Mesenchymal stem cell (in vitro differentiated cells and primary cell): Measurements from ENCODE around the gene ZHX3.

Experiments used
- DNase-seq: peaks from one replicate; pipeline ENCODE4 v3.0.0-alpha.2; 2013
- H2AFZ ChIP-seq: one replicate; pipeline ENCODE4 v1.6.1; 2013; ENCODE audit warnings: low read depth, mild to moderate bottlenecking, control low read depth, inconsistent platforms, low read length, moderate library complexity
- H2AK5ac ChIP-seq: 2 replicates; pipeline ENCODE4 v1.6.1; 2013; ENCODE audit warnings: low read length, moderate library complexity, mild to moderate bottlenecking, inconsistent platforms; ENCODE audit not compliant: severe bottlenecking
- H2BK120ac ChIP-seq: one replicate; pipeline ENCODE4 v1.6.1; 2013; ENCODE audit warnings: low read depth, mild to moderate bottlenecking, inconsistent platforms, low read length, moderate library complexity
- H2BK12ac ChIP-seq, 2 experiments: one replicate each; pipeline ENCODE4 v1.6.1; 2013; ENCODE audit warnings: inconsistent platforms in 2 of 2, low read length in 2 of 2, mild to moderate bottlenecking in 2 of 2, moderate library complexity in 2 of 2, control low read depth in 1 of 2
- H2BK15ac ChIP-seq: one replicate; pipeline ENCODE4 v1.6.1; 2013; ENCODE audit warnings: mild to moderate bottlenecking, low read depth, inconsistent platforms; ENCODE audit not compliant: poor library complexity, severe bottlenecking
- H2BK5ac ChIP-seq: 2 replicates; pipeline ENCODE4 v1.6.1; 2013; ENCODE audit warnings: low read depth, mild to moderate bottlenecking, low read length, control low read depth, inconsistent platforms; ENCODE audit not compliant: poor library complexity, severe bottlenecking
- H3K14ac ChIP-seq, 2 experiments: one replicate each; pipeline ENCODE4 v1.6.1; 2013; ENCODE audit warnings: inconsistent platforms in 2 of 2, low read length in 2 of 2, control low read depth in 1 of 2, mild to moderate bottlenecking in 1 of 2, moderate library complexity in 1 of 2
- H3K18ac ChIP-seq, 2 experiments: one replicate each; pipeline ENCODE4 v1.6.1; 2013; ENCODE audit warnings: inconsistent platforms in 2 of 2, low read length in 2 of 2, control low read depth in 1 of 2, low read depth in 1 of 2, mild to moderate bottlenecking in 1 of 2
- H3K23ac ChIP-seq, 2 experiments: one replicate each; pipeline ENCODE4 v1.6.1; 2013; ENCODE audit warnings: inconsistent platforms in 2 of 2, low read length in 2 of 2, mild to moderate bottlenecking in 2 of 2, moderate library complexity in 2 of 2, control low read depth in 1 of 2
- H3K27ac ChIP-seq: 2 replicates; pipeline ENCODE4 v1.5.1; 2013; ENCODE audit warnings: mild to moderate bottlenecking, moderate library complexity, low read length, control low read depth, inconsistent platforms; ENCODE audit not compliant: poor library complexity, severe bottlenecking
- H3K27me3 ChIP-seq, 2 experiments: 2 replicates each; pipeline versions ENCODE4 v1.6.1 to v1.7.0; 2013; ENCODE audit warnings: low read length in 2 of 2, mild to moderate bottlenecking in 2 of 2, moderate library complexity in 2 of 2, control low read depth in 1 of 2, inconsistent platforms in 1 of 2; ENCODE audit not compliant: control insufficient read depth in 1 of 2, insufficient read depth in 1 of 2
- H3K36me3 ChIP-seq, 2 experiments: 2 replicates each; pipeline versions ENCODE4 v1.6.1 to v1.7.0; 2013; ENCODE audit warnings: low read length in 2 of 2, control low read depth in 1 of 2, inconsistent platforms in 1 of 2, low read depth in 1 of 2, mild to moderate bottlenecking in 1 of 2; ENCODE audit not compliant: insufficient read depth in 2 of 2, control insufficient read depth in 1 of 2
- H3K4ac ChIP-seq, 2 experiments: one replicate each; pipeline ENCODE4 v1.6.1; 2013; ENCODE audit warnings: inconsistent platforms in 2 of 2, low read length in 2 of 2, mild to moderate bottlenecking in 2 of 2, moderate library complexity in 2 of 2, control low read depth in 1 of 2, low read depth in 1 of 2
- H3K4me1 ChIP-seq: 2 replicates; pipeline ENCODE4 v1.6.1; 2013; ENCODE audit warnings: low read depth, low read length, control low read depth; ENCODE audit not compliant: control insufficient read depth, insufficient read depth
- H3K4me2 ChIP-seq: 2 replicates; pipeline ENCODE4 v1.6.1; 2013; ENCODE audit warnings: low read length, mild to moderate bottlenecking, inconsistent platforms; ENCODE audit not compliant: poor library complexity, severe bottlenecking
- H3K4me3 ChIP-seq, 2 experiments: 2 replicates each; pipeline versions ENCODE4 v1.5.1 to v1.7.0; 2013; ENCODE audit warnings: low read length in 2 of 2, mild to moderate bottlenecking in 2 of 2, control low read depth in 1 of 2, low read depth in 1 of 2; ENCODE audit not compliant: insufficient read depth in 1 of 2
- H3K79me1 ChIP-seq: replicated peaks from 2 replicates; pipeline ENCODE4 v1.6.1; 2013; ENCODE audit warnings: mild to moderate bottlenecking, control low read depth, low read length, inconsistent platforms; ENCODE audit not compliant: poor library complexity, severe bottlenecking
- H3K9ac ChIP-seq: 2 replicates; pipeline ENCODE4 v1.7.0; 2013; ENCODE audit warnings: mild to moderate bottlenecking, low read length, moderate library complexity
- H3K9me3 ChIP-seq: 2 replicates; pipeline ENCODE4 v1.7.0; 2013; ENCODE audit warnings: mild to moderate bottlenecking, low read length; ENCODE audit not compliant: control insufficient read depth
- H4K8ac ChIP-seq: one replicate; pipeline ENCODE4 v1.6.1; 2013; ENCODE audit warnings: inconsistent platforms, mild to moderate bottlenecking, low read length, moderate library complexity
- H4K91ac ChIP-seq: one replicate; pipeline ENCODE4 v1.6.1; 2013; ENCODE audit warnings: mild to moderate bottlenecking, low read length, inconsistent platforms
- WGBS: methylation state at CpG from one replicate; pipeline ENCODE4 v1.1.7; 2013; ENCODE audit warnings: mixed read lengths; 5-methylcytosine and 5-hydroxymethylcytosine counted together

The ZHX3 gene

GRCh38 chr20:41161886-41162285 lies 155.6 kb downstream of the ZHX3 start:
- no peak overlapping the region for H3K9ac ChIP-seq
- peaks cover 63 to 73% of the 10 kb centered on the region in 2 experiments for H3K36me3 ChIP-seq
- no peaks in the 10 kb centered on the region for H3K9me3 ChIP-seq
- H3K18ac ChIP-seq: no peak overlapping the region
- no peak overlapping the region for H3K27ac ChIP-seq
- no peak overlapping the region for H2AFZ ChIP-seq
- H3K4me1 ChIP-seq: peaks cover 8% of the 10 kb centered on the region
- no CpG with 5 or more reads among the region's 1 CpG for WGBS
- no peak overlapping the region for H4K91ac ChIP-seq
- no peak for DNase-seq
- no peak overlapping the region for H4K8ac ChIP-seq
- no peak overlapping the region for H2BK120ac ChIP-seq
- H3K4me2 ChIP-seq: no peak overlapping the region
- no peak overlapping the region for H2AK5ac ChIP-seq
- H2BK12ac ChIP-seq: no peak overlapping the region
- no peak overlapping the region for H3K4ac ChIP-seq
- no peaks in the 10 kb centered on the region for H3K27me3 ChIP-seq
- H3K14ac ChIP-seq: no peak overlapping the region
- H3K4me3 ChIP-seq: no peak overlapping the region
- no peak overlapping the region for H3K23ac ChIP-seq
- H2BK15ac ChIP-seq: no peak overlapping the region
- H2BK5ac ChIP-seq: no peak overlapping the region
- H3K79me1 ChIP-seq: peaks cover 62% of the 10 kb centered on the region

- Histone ChIP-seq H3K14ac (no peak overlapping the region), H3K9me3 (no peaks in the 10 kb centered on the region), H3K9ac (no peak overlapping the region), H3K79me1 (peaks cover 58% of the 10 kb centered on the region), H2BK15ac (no peak overlapping the region), H3K4me1 (peaks cover 11% of the 10 kb centered on the region), H3K18ac (no peak overlapping the region), H2AFZ (no peak overlapping the region), H3K23ac (no peak overlapping the region), H3K4me3 (no peak overlapping the region), H3K27me3 (no peaks in the 10 kb centered on the region), H4K91ac (no peak overlapping the region), H3K27ac (no peak overlapping the region), H2BK12ac (no peak overlapping the region), H3K4me2 (no peak overlapping the region), H3K4ac (no peak overlapping the region), H2BK5ac (no peak overlapping the region), H2AK5ac (no peak overlapping the region), H3K36me3 (peaks cover 51 to 62% of the 10 kb centered on the region in 2 experiments), H2BK120ac (no peak overlapping the region), H4K8ac (no peak overlapping the region)
- DNase-seq: no peak
- WGBS: 97% methylated on average over 2 of the region's 2 CpGs
Measured at GRCh38 chr20:41160686-41161085, 156.8 kb downstream of the ZHX3 start.

- H2BK12ac ChIP-seq: no peak overlapping the region
- H3K18ac ChIP-seq: no peak overlapping the region
- H3K4me1 ChIP-seq: peaks cover 11% of the 10 kb centered on the region
- H2AK5ac ChIP-seq: no peak overlapping the region
- H2AFZ ChIP-seq: no peak overlapping the region
- H3K14ac ChIP-seq: no peak overlapping the region
- H3K9ac ChIP-seq: no peak overlapping the region
- H3K4me2 ChIP-seq: no peak overlapping the region
- no peak overlapping the region for H3K27ac ChIP-seq
- no peak overlapping the region for H3K4me3 ChIP-seq
- no peaks in the 10 kb centered on the region for H3K9me3 ChIP-seq
- H3K27me3 ChIP-seq: no peaks in the 10 kb centered on the region
- no peak overlapping the region for H3K4ac ChIP-seq
- 95% methylated on average over 10 of the region's 10 CpGs for WGBS
- H3K79me1 ChIP-seq: peaks cover 60% of the 10 kb centered on the region
- H2BK5ac ChIP-seq: no peak overlapping the region
- no peak overlapping the region for H4K91ac ChIP-seq
- H2BK120ac ChIP-seq: no peak overlapping the region
- H3K36me3 ChIP-seq: peaks cover 40 to 57% of the 10 kb centered on the region in 2 experiments
- no peak overlapping the region for H3K23ac ChIP-seq
- no peak overlapping the region for H2BK15ac ChIP-seq
- no peak overlapping the region for H4K8ac ChIP-seq
- DNase-seq: no peak
Measured at GRCh38 chr20:41159547-41159946, 158.0 kb downstream of the ZHX3 start.

GRCh38 chr20:41158082-41158625 lies 159.4 kb downstream of the ZHX3 start:
- no peak overlapping the region for H3K4me3 ChIP-seq
- H3K14ac ChIP-seq: no peak overlapping the region
- H3K79me1 ChIP-seq: peaks cover 52% of the 10 kb centered on the region
- 91% methylated on average over 6 of the region's 6 CpGs for WGBS
- H3K27me3 ChIP-seq: no peaks in the 10 kb centered on the region
- H3K18ac ChIP-seq: no peak overlapping the region
- H3K36me3 ChIP-seq: peaks cover 26 to 45% of the 10 kb centered on the region in 2 experiments
- no peak overlapping the region for H2BK12ac ChIP-seq
- no peak for DNase-seq
- H4K91ac ChIP-seq: no peak overlapping the region
- H2AFZ ChIP-seq: no peak overlapping the region
- H2BK120ac ChIP-seq: no peak overlapping the region
- no peak overlapping the region for H2AK5ac ChIP-seq
- H3K4me2 ChIP-seq: no peak overlapping the region
- no peaks in the 10 kb centered on the region for H3K9me3 ChIP-seq
- H4K8ac ChIP-seq: no peak overlapping the region
- no peak overlapping the region for H3K27ac ChIP-seq
- H3K4ac ChIP-seq: no peak overlapping the region
- no peak overlapping the region for H3K23ac ChIP-seq
- H2BK5ac ChIP-seq: no peak overlapping the region
- no peak overlapping the region for H2BK15ac ChIP-seq
- peaks cover 14% of the 10 kb centered on the region for H3K4me1 ChIP-seq
- no peak overlapping the region for H3K9ac ChIP-seq
